Measurements from ENCODE around the gene ERGIC1.

Gene ERGIC1

GRCh38 chr5:172949426-172949825 is 115.4 kb downstream of the ERGIC1 start:
- no peak for DNase-seq (ENCODE audit: low read depth)

GRCh38 chr5:172950176-172950965 is 116.3 kb downstream of the ERGIC1 start:
- no peak for DNase-seq (ENCODE audit: low read depth)

GRCh38 chr5:172951371-172952033 is 117.5 kb downstream of the ERGIC1 start:
- DNase-seq (ENCODE audit: low read depth), result no peak

- DNase-seq (ENCODE audit: low read depth), result no peak
These were observed 118.0 kb downstream of the ERGIC1 start for GRCh38 chr5:172952034-172952511.

- no peak for DNase-seq (ENCODE audit: low read depth)
These were observed 120.0 kb downstream of the ERGIC1 start for GRCh38 chr5:172953776-172954675.

GRCh38 chr5:172954751-172955159 is 120.7 kb downstream of the ERGIC1 start:
- no peak for DNase-seq (ENCODE audit: low read depth)

- no peak for DNase-seq (ENCODE audit: low read depth)
These were observed 122.2 kb downstream of the ERGIC1 start for GRCh38 chr5:172956228-172956627.

GRCh38 chr5:172956936-172957335 is 122.9 kb downstream of the ERGIC1 start:
- no peak for DNase-seq (ENCODE audit: low read depth)

- DNase-seq (ENCODE audit: low read depth), result no peak
These were observed 123.4 kb downstream of the ERGIC1 start for GRCh38 chr5:172957458-172957857.

GRCh38 chr5:172958331-172959046 is 124.4 kb downstream of the ERGIC1 start:
- peak; percentile 51 for DNase-seq (ENCODE audit: low read depth)

GRCh38 chr5:172959824-172960799 is 126.1 kb downstream of the ERGIC1 start:
- DNase-seq (ENCODE audit: low read depth), result no peak

- no peak for DNase-seq (ENCODE audit: low read depth)
These were observed 135.9 kb downstream of the ERGIC1 start for GRCh38 chr5:172969921-172970320.

- DNase-seq (ENCODE audit: low read depth), result no peak
These were observed 137.4 kb downstream of the ERGIC1 start for GRCh38 chr5:172971482-172971881.

- DNase-seq (ENCODE audit: low read depth), result no peak
These were observed 138.5 kb downstream of the ERGIC1 start for GRCh38 chr5:172972552-172972951.

GRCh38 chr5:172973127-172973916 is 139.3 kb downstream of the ERGIC1 start:
- no peak for DNase-seq (ENCODE audit: low read depth)

GRCh38 chr5:172973931-172974330 is 139.9 kb downstream of the ERGIC1 start:
- no peak for DNase-seq (ENCODE audit: low read depth)

- no peak for DNase-seq (ENCODE audit: low read depth)
These were observed 141.2 kb downstream of the ERGIC1 start for GRCh38 chr5:172975289-172975688.

- DNase-seq (ENCODE audit: low read depth), result no peak
These were observed 145.7 kb downstream of the ERGIC1 start for GRCh38 chr5:172979778-172980177.

- DNase-seq (ENCODE audit: low read depth), result no peak
These were observed 147.9 kb downstream of the ERGIC1 start for GRCh38 chr5:172981931-172982330.
